ENCODE results near the gene NPAS3. TPM values are rescaled to one million over a fixed set of nuclear protein-coding genes. Genes with fewer than 3 reads are reported as not detected.

Gene NPAS3
- total and polyA plus RNA-seq, 11 donors, result 0.15 to 3.4 (median 0.92) TPM

GRCh38 chr14:33163109-33163508, 224.4 kb downstream of the NPAS3 start:
- H3K9me3 ChIP-seq, result no peaks in the 10 kb centered on the region
- DNase-seq (no peak), ATAC-seq (no peak)
- H3K4me1 ChIP-seq, result peaks cover 0 to 6% (median 0%) of the 10 kb centered on the region in 12 donors
- 88 to 94% (median 92%) methylated on average over 5 of the region's 5 CpGs for WGBS, 4 donors
- no peak overlapping the region for H3K4me3 ChIP-seq
- TF ChIP-seq POLR2A (IDR thresholded peaks at IDR 0.05) (no peak), CTCF (IDR thresholded peaks at IDR 0.05) (no peak)
- no peaks in the 10 kb centered on the region for H3K36me3 ChIP-seq
- H3K27ac ChIP-seq, result no peak overlapping the region
- no peaks in the 10 kb centered on the region for H3K27me3 ChIP-seq
- intact Hi-C loops (cut with DNase I), result loop anchor here in 1 of 10 donors (10.0 kb wide), 1 partner anchor 492 kb away; no protein-coding TSS in a partner anchor

GRCh38 chr14:33163600-33163999, 224.9 kb downstream of the NPAS3 start:
- Histone ChIP-seq H3K4me3 (no peak overlapping the region), H3K36me3 (no peaks in the 10 kb centered on the region), H3K4me1 (peaks cover 0 to 6% (median 0%) of the 10 kb centered on the region in 12 donors), H3K27me3 (no peaks in the 10 kb centered on the region), H3K9me3 (no peaks in the 10 kb centered on the region), H3K27ac (no peak overlapping the region)
- 90 to 98% (median 93%) methylated on average over 2 of the region's 2 CpGs for WGBS, 4 donors
- ATAC-seq (no peak), DNase-seq (no peak)
- intact Hi-C loops (cut with DNase I), result loop anchor here in 1 of 10 donors (10.0 kb wide), 1 partner anchor 491 kb away; no protein-coding TSS in a partner anchor
- TF ChIP-seq POLR2A (IDR thresholded peaks at IDR 0.05) (no peak), CTCF (IDR thresholded peaks at IDR 0.05) (no peak)

- no peak for TF ChIP-seq POLR2A (IDR thresholded peaks at IDR 0.05)
- Histone ChIP-seq H3K4me3 (no peak overlapping the region), H3K27me3 (no peaks in the 10 kb centered on the region), H3K4me1 (peaks cover 0 to 6% (median 0%) of the 10 kb centered on the region in 12 donors), H3K27ac (no peak overlapping the region), H3K36me3 (no peaks in the 10 kb centered on the region), H3K9me3 (no peaks in the 10 kb centered on the region)
- ATAC-seq (no peak), DNase-seq (no peak)
- WGBS, 4 donors, result 66 to 75% (median 71%) methylated on average over 8 of the region's 8 CpGs
- intact Hi-C loops (cut with DNase I), result loop anchor here in 1 of 10 donors (10.0 kb wide), 1 partner anchor 489 kb away; no protein-coding TSS in a partner anchor
Measured at GRCh38 chr14:33165144-33165925, 226.7 kb downstream of the NPAS3 start.

- Histone ChIP-seq H3K36me3 (no peaks in the 10 kb centered on the region), H3K4me3 (no peak overlapping the region), H3K27me3 (no peaks in the 10 kb centered on the region), H3K4me1 (peaks cover 0 to 6% (median 0%) of the 10 kb centered on the region in 12 donors), H3K9me3 (no peaks in the 10 kb centered on the region), H3K27ac (no peak overlapping the region)
- intact Hi-C loops (cut with DNase I), result loop anchor here in 1 of 10 donors (10.0 kb wide), 1 partner anchor 489 kb away; no protein-coding TSS in a partner anchor
- DNase-seq (no peak), ATAC-seq (no peak)
- TF ChIP-seq POLR2A (IDR thresholded peaks at IDR 0.05), result no peak
- TF ChIP-seq CTCF (IDR thresholded peaks at IDR 0.05), result no peak
- WGBS, 4 donors, result 81 to 86% (median 82%) methylated on average over 5 of the region's 5 CpGs
Measured at GRCh38 chr14:33165926-33166289, 227.2 kb downstream of the NPAS3 start.
